KMS-11 (cell line): ENCODE data around the gene SERF2.
"Not testable (repeated sequence)": the region's sequence is repeated elsewhere in the genome, so short reads cannot be mapped to it uniquely, and the experiment has no call there.

Source experiments
- H2AFZ ChIP-seq: fragments of 200-600 bp; sonication (generic); 2 replicates; pipeline ENCODE4 v1.6.1; 2016; ENCODE audit warnings: antibody characterized with exemption, mixed run types, low read depth
- H3K27ac ChIP-seq: fragments of 200-600 bp; sonication (generic); 2 replicates; pipeline ENCODE4 v1.6.1; 2016; ENCODE audit warnings: mild to moderate bottlenecking, mixed run types
- H3K27me3 ChIP-seq: fragments of 200-600 bp; sonication (generic); 2 replicates; pipeline ENCODE4 v1.6.1; 2017; ENCODE audit warnings: mild to moderate bottlenecking, low read depth, mixed run types, moderate library complexity; ENCODE audit not compliant: insufficient read depth
- H3K36me3 ChIP-seq: fragments of 200-600 bp; sonication (generic); 2 replicates; pipeline ENCODE4 v1.6.1; 2017; ENCODE audit warnings: mild to moderate bottlenecking, mixed run types; ENCODE audit not compliant: insufficient read depth
- H3K4me1 ChIP-seq: fragments of 200-600 bp; sonication (generic); 2 replicates; pipeline ENCODE4 v1.6.1; 2016; ENCODE audit warnings: mild to moderate bottlenecking, low read depth, mixed run types; ENCODE audit not compliant: poor library complexity, severe bottlenecking
- H3K4me2 ChIP-seq: fragments of 200-600 bp; sonication (generic); 2 replicates; pipeline ENCODE4 v1.7.0; 2016; ENCODE audit warnings: mild to moderate bottlenecking, mixed run types
- H3K4me3 ChIP-seq: fragments of 200-600 bp; sonication (generic); IDR thresholded peaks from 2 replicates; pipeline ENCODE4 v1.6.1; 2017; ENCODE audit warnings: low read depth, low read length, mixed read lengths; ENCODE audit not compliant: insufficient read depth
- H3K79me2 ChIP-seq: fragments of 200-600 bp; sonication (generic); 2 replicates; pipeline ENCODE4 v1.6.1; 2016; ENCODE audit warnings: low read depth, mixed run types; ENCODE audit not compliant: insufficient read depth
- H3K9ac ChIP-seq: fragments of 200-600 bp; sonication (generic); 2 replicates; pipeline ENCODE4 v1.6.1; 2016; ENCODE audit warnings: mild to moderate bottlenecking, mixed run types
- H4K20me1 ChIP-seq: fragments of 200-600 bp; sonication (generic); 2 replicates; pipeline ENCODE4 v1.6.1; 2016; ENCODE audit warnings: mild to moderate bottlenecking, mixed run types; ENCODE audit not compliant: insufficient read depth
- TF ChIP-seq, protein P1 (sequence below): fragments of 200-600 bp; sonication (generic); conservative IDR thresholded peaks from 2 replicates; pipeline ENCODE4 v1.6.1; 2017; ENCODE audit warnings: low read depth, mild to moderate bottlenecking, antibody characterized with exemption, low read length, moderate library complexity, mixed read lengths

SERF2 gene

GRCh38 chr15:43826029-43826507 is 33.9 kb downstream of the SERF2 start:
- Histone ChIP-seq H3K27me3 (no peaks in the 10 kb centered on the region), H3K9ac (peak overlapping the region; percentile 89; the same call in 1 of the 2 replicates), H3K4me3 (no peak overlapping the region), H3K27ac (peak overlapping the region; percentile 74; the same call in 1 of the 2 replicates), H4K20me1 (no peaks in the 10 kb centered on the region), H3K36me3 (no peaks in the 10 kb centered on the region; the same call in 1 of the 2 replicates), H3K4me2 (peak overlapping the region; percentile 88), H3K79me2 (peaks cover 92% of the 10 kb centered on the region), H2AFZ (peak overlapping the region; percentile 77), H3K4me1 (peaks cover 47% of the 10 kb centered on the region)
- TF ChIP-seq, protein P1, sequence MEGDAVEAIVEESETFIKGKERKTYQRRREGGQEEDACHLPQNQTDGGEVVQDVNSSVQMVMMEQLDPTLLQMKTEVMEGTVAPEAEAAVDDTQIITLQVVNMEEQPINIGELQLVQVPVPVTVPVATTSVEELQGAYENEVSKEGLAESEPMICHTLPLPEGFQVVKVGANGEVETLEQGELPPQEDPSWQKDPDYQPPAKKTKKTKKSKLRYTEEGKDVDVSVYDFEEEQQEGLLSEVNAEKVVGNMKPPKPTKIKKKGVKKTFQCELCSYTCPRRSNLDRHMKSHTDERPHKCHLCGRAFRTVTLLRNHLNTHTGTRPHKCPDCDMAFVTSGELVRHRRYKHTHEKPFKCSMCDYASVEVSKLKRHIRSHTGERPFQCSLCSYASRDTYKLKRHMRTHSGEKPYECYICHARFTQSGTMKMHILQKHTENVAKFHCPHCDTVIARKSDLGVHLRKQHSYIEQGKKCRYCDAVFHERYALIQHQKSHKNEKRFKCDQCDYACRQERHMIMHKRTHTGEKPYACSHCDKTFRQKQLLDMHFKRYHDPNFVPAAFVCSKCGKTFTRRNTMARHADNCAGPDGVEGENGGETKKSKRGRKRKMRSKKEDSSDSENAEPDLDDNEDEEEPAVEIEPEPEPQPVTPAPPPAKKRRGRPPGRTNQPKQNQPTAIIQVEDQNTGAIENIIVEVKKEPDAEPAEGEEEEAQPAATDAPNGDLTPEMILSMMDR, result no peak

GRCh38 chr15:43826508-43827341 is 34.6 kb downstream of the SERF2 start, which contains the start of gene WDR76:
TSS of gene WDR76 (plus strand) at chr15:43827002. CDS start at chr15:43827033, 31 bp downstream.
- H3K4me1 ChIP-seq, result peaks cover 50% of the 10 kb centered on the region
- no peaks in the 10 kb centered on the region for H4K20me1 ChIP-seq
- no peaks in the 10 kb centered on the region; the same call in 1 of the 2 replicates for H3K36me3 ChIP-seq
- H3K9ac ChIP-seq, result peak within 1 kb of the TSS; percentile 89
- peak within 1 kb of the TSS; percentile 77 for H2AFZ ChIP-seq
- H3K79me2 ChIP-seq, result peaks cover 92% of the 10 kb centered on the region
- H3K4me3 ChIP-seq, result no peak within 1 kb of the TSS
- TF ChIP-seq, protein P1, result no peak
- H3K4me2 ChIP-seq, result peak within 1 kb of the TSS; percentile 88
- no peaks in the 10 kb centered on the region for H3K27me3 ChIP-seq
- H3K27ac ChIP-seq, result peak within 1 kb of the TSS; percentile 74

GRCh38 chr15:43828061-43828657 is 36.0 kb downstream of the SERF2 start:
- Histone ChIP-seq H3K27ac (peak overlapping the region; percentile 74), H3K4me2 (peak overlapping the region; percentile 88), H3K9ac (peak overlapping the region; percentile 89; the same call in 1 of the 2 replicates), H2AFZ (no peak overlapping the region; the same call in 1 of the 2 replicates), H3K79me2 (peaks cover 90% of the 10 kb centered on the region), H3K36me3 (no peaks in the 10 kb centered on the region; the same call in 1 of the 2 replicates), H4K20me1 (no peaks in the 10 kb centered on the region), H3K4me3 (no peak overlapping the region), H3K4me1 (peaks cover 53% of the 10 kb centered on the region), H3K27me3 (no peaks in the 10 kb centered on the region)
- TF ChIP-seq, protein P1, result no peak

GRCh38 chr15:43829951-43830540 is 37.9 kb downstream of the SERF2 start:
- not testable (repeated sequence) for H4K20me1 ChIP-seq, H3K4me3 ChIP-seq, H3K27me3 ChIP-seq, H3K27ac ChIP-seq, H3K4me2 ChIP-seq, H2AFZ ChIP-seq, H3K9ac ChIP-seq
- Histone ChIP-seq H3K79me2 (peaks cover 89% of the 10 kb centered on the region), H3K36me3 (peaks cover 11% of the 10 kb centered on the region; the same call in 1 of the 2 replicates), H3K4me1 (peaks cover 39% of the 10 kb centered on the region)

- not testable (repeated sequence) for H4K20me1 ChIP-seq, H3K27me3 ChIP-seq, H3K4me3 ChIP-seq, H3K27ac ChIP-seq, H3K4me2 ChIP-seq, H2AFZ ChIP-seq, H3K9ac ChIP-seq
- Histone ChIP-seq H3K79me2 (peaks cover 84% of the 10 kb centered on the region), H3K4me1 (peaks cover 38% of the 10 kb centered on the region), H3K36me3 (peaks cover 11% of the 10 kb centered on the region; the same call in 1 of the 2 replicates)
These were observed 38.7 kb downstream of the SERF2 start for GRCh38 chr15:43830691-43831275.

DNA sequence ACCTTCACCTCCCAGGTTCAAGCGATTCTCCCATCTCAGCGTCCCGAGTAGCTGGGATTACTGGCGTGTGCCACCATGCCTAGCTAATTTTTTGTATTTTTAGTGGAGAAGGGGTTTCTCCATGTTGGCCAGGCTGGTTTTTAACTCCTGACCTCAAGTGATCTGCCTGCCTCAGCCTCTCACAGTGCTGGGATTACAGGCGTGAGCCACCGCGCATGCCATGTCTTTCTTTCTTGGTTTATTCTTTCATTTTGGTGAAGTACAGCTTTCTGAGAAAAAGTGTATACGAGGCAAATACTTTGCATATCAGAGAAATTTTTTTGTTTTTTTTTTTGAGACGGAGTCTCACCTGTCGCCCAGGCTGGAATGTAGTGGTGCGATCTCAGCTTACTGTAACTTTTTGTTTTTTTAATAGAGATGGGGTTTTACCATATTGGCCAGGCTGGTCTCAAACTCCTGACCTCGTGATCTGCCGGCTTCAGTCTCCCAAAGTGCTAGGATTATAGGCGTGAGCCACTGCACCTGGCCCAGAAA is 39.5 kb downstream of the SERF2 start:
- H3K9ac ChIP-seq, H3K4me3 ChIP-seq, H3K27me3 ChIP-seq, H3K27ac ChIP-seq, H3K4me2 ChIP-seq, H4K20me1 ChIP-seq, H2AFZ ChIP-seq: not testable (repeated sequence)
- Histone ChIP-seq H3K79me2 (peaks cover 76% of the 10 kb centered on the region), H3K36me3 (peaks cover 11% of the 10 kb centered on the region; the same call in 1 of the 2 replicates), H3K4me1 (peaks cover 30% of the 10 kb centered on the region)
